Spleen (tissue), 7 donors: ENCODE data around the gene ZNF891.

Experiments
- CTCF ChIP-seq, 11 experiments: fragments of 200-600 bp in 7 of 11; fragments of 450-650 bp in 4 of 11; sonication (generic) in 4 of 11; IDR thresholded peaks in 8 of 11; conservative IDR thresholded peaks in 3 of 11; 1 replicate in 7 of 11; 2 replicates in 4 of 11; pipeline versions ENCODE4 v1.4.0 to v1.8.0; 2016 to 2021; ENCODE audit warnings: antibody characterized with exemption in 11 of 11, inconsistent platforms in 4 of 11, mild to moderate bottlenecking in 1 of 11
- POLR2A ChIP-seq, 3 donors: fragments of 450-650 bp; IDR thresholded peaks; one replicate each; pipeline ENCODE4 v1.5.1; 2017; ENCODE audit warnings: antibody characterized with exemption in 3 of 3, mild to moderate bottlenecking in 1 of 3
- POLR2AphosphoS5 ChIP-seq, 3 donors: sonication (generic); formaldehyde crosslinking; IDR thresholded peaks; one replicate each; pipeline ENCODE4 v1.5.1; 2017; ENCODE audit warnings: antibody characterized with exemption in 3 of 3
- donor health status: DM: no; HTN: no; CAD: no; lungs with moderate emphysema.
- donor health status: DM: no; HTN: no; CAD: no.
- donor health status: DM: no; HTN: no; CAD: no.

GRCh38 chr12:133120385-133121191, 9.5 kb downstream of the ZNF891 start:
- TF ChIP-seq CTCF (IDR thresholded peaks at IDR 0.05 in 8 of 11, conservative IDR thresholded peaks at IDR 0.05 in 3 of 11) (no peak), POLR2AphosphoS5 (IDR thresholded peaks at IDR 0.05) (no peak), POLR2A (IDR thresholded peaks at IDR 0.05) (no peak)
